T47D (cell line): ENCODE data around the gene GALNT2.

Experiments
- DNase-seq, 2 experiments: peaks; one replicate each; pipeline versions ENCODE4 v3.0.0 to v3.0.0-alpha.2; 2011 to 2012; ENCODE audit warnings: low read depth in 1 of 2, low spot score in 1 of 2
- JUND ChIP-seq: IDR thresholded peaks from 2 replicates; pipeline ENCODE4 v1.6.1; 2012; ENCODE audit warnings: low read depth
- in situ Hi-C: cut with HindIII; loops from 2 replicates; pipeline ENCODE4 v1.10.0; 2016; ENCODE audit warnings: low sequenced_read_pairs, low pct_unique_long_range_greater_than_20kb

The GALNT2 gene

GRCh38 chr1:230255116-230255515 lies 188.1 kb downstream of the GALNT2 start:
- no peak for TF ChIP-seq JUND
- DNase-seq: no peak
- in situ Hi-C loops: no loop called here

DNA sequence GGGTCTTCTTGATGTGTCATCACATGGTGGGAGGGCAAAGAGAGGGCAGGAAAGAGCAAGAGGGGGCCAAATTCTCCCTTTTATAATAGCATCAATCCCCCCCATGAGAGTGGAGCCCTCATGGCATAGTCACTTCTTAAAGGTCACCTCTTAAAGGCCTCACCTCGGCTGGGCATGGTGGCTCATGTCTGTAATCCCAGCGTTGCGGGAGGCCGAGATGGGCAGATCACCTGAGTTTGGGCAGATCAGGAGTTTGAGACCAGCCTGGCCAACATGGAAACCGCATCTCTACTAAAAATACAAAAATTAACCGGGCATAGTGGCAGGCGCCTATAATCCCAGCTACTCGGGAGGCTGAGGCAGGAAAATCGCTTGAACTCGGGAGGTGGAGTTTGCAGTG lies 189.0 kb downstream of the GALNT2 start:
- TF ChIP-seq JUND: no peak
- no peak for DNase-seq
- in situ Hi-C loops: no loop called here

GRCh38 chr1:230256896-230257295 lies 189.9 kb downstream of the GALNT2 start:
- no peak for DNase-seq
- in situ Hi-C loops: no loop called here
- TF ChIP-seq JUND: no peak

DNA sequence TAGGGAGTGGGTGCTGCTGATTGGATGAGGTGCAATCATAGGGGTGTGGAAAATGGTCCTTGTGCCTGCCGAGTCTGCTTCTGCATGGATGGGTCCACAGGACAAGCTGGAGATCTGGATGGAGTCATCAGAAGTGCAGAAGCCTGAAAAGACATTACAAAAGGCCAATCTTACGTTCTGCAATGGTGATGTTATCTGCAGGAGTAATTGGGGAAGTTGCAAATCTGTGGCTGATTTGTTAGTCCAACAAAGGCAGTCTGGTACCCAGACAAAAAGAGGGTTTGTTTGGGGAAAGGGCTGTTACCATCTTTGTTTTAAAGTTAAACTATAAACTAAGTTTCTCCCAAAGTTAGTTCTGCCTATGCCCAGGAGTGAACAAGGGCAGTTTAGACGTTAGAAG lies 192.6 kb downstream of the GALNT2 start:
- DNase-seq: no peak
- TF ChIP-seq JUND: no peak
- in situ Hi-C loops: no loop called here

DNA sequence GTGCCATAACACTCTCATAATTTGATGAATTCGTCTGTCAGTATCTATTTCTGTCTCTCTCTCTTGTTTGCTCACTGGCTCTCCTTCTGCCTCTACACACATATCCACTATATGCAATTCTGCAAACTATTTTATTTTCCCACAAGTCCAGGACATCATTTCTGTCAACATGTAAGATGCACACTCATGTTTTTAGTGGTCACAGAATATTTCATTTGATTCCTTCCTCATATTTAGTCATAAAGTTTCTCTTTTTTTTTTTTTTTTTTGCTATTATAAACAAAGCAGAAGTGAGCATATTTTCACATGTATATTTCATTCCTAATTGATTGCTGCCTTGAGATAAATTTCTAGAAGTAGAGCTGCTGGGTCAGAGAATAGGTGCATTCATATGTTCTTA lies 193.8 kb downstream of the GALNT2 start:
- in situ Hi-C loops: no loop called here
- no peak for TF ChIP-seq JUND

DNA sequence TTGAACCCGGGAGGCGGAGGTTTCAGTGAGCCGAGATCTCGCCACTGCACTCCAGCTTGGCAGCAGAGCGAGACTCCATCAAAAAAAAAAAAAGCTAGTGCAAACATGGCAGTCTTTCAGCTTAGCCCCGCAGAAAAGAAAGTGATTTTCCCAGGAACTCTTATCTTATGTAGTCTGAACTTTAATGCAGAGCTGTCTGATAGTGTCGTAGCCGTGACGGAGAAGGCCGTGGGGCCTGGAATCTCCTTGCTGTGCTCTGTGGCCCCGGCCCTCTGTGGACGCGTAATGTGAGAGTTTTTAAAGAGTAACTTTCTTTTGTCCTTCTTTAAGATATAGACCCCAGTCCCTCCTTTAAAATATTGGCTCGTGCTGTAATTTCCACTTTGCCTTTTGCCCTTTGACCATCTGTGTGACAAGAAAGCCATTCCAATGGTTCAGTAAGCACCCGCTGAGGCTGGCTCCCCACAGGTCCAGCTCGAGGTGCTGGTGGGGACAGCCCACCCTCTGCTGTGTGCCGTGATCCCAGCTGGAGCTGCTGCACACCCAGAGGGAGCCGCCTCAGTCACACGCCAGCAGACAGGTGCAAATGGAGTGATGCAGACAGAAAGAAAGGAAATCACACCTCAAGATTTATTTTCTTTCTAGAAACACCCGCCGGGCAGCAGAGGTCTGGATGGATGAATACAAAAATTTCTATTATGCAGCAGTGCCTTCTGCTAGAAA lies 195.1 kb downstream of the GALNT2 start:
- TF ChIP-seq JUND: no peak
- in situ Hi-C loops: no loop called here
- DNase-seq: no peak

More for the DNA sequence above, 193.8 kb downstream of the GALNT2 start:
- DNase-seq: no peak

GRCh38 chr1:230262867-230263567 lies 196.0 kb downstream of the GALNT2 start:
- in situ Hi-C loops: no loop called here
- no peak for TF ChIP-seq JUND
- DNase-seq: no peak

DNA sequence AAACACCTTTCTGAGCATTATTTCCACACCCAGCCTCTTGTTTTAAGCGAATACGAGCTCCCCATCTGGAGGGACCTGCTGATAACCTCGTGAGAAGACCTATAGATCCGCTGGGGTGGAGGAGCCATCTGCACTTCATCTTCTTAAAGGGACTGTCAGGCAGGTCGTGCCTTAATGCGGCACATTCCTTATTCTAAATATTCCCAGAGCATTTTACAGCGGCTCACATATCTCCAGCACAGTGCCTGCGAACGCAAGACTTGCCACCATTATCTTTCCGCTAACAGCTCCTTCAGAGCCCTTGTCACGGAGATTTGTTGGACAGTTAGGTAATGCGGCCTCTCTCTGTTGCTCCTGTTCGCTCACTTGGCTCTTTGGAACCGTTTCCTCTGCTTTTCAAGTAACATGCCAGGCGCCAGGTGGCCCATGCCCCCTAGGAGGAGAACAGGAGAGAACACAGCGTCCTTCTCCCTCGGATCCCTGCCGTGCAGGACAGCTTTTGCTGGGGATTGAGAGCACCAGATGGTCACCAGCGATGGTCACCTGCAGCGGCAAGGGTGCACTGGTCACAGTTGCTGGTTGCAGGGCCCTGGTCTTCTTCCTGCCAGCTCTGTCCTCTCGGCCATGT lies 196.6 kb downstream of the GALNT2 start:
- no peak for TF ChIP-seq JUND
- in situ Hi-C loops: no loop called here
- DNase-seq: no peak

DNA sequence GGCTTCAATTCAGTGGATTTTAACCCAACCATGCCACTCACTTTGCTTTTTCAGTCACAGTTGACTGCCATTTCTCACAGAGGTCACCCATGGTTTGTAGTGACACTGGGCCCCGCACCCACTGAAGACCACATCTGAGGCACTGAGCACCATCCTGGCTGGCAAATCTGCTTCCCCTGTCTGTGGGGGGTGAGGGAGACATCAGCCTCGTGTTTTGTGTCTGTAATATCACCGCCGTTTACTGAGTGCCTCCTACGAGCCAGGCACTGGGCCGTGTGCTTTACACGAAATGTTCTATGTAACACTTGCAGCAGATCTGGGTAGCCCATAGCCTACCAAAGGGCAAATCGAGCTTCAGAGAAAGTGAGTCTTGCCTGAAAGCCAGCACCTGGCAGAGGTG lies 197.3 kb downstream of the GALNT2 start:
- in situ Hi-C loops: no loop called here
- no peak for TF ChIP-seq JUND
- DNase-seq: no peak

- no peak for TF ChIP-seq JUND
- DNase-seq: no peak
- in situ Hi-C loops: no loop called here
Measured at GRCh38 chr1:230265200-230266115, 198.4 kb downstream of the GALNT2 start.

- DNase-seq: no peak
- in situ Hi-C loops: no loop called here
- no peak for TF ChIP-seq JUND
Measured at GRCh38 chr1:230266456-230266855, 199.4 kb downstream of the GALNT2 start.

- DNase-seq: peak in 1 of 2 experiments; percentile 70
Measured at GRCh38 chr1:230267338-230268065, 200.5 kb downstream of the GALNT2 start.

More at GRCh38 chr1:230267338-230268065, 200.5 kb downstream of the GALNT2 start:
- no peak for TF ChIP-seq JUND
- in situ Hi-C loops: no loop called here
